Upper lobe of left lung (tissue), 6 donors: ENCODE results near the gene IGSF9B. TPM values are rescaled to one million over a fixed set of nuclear protein-coding genes. Genes with fewer than 3 reads are reported as not detected.

Experiments
- ATAC-seq, 2 donors: fragments of 200-7000 bp; cut with Tn5 transposase; one replicate each; pipeline ENCODE4 v1.9.1; 2022; ENCODE audit warnings: mild to moderate bottlenecking in 2 of 2, moderate library complexity in 2 of 2; ENCODE audit not compliant: low FRiP score in 2 of 2
- DNase-seq, 2 donors: peaks; one replicate each; pipeline ENCODE4 v3.0.0-alpha.2; 2019 to 2020
- H3K27ac ChIP-seq, 4 donors: fragments of 200-600 bp; sonication (generic); one replicate each; pipeline ENCODE4 v1.5.1; 2016 to 2019
- H3K27me3 ChIP-seq, 4 donors: fragments of 200-600 bp; sonication (generic); one replicate each; pipeline ENCODE4 v1.5.1; 2017 to 2019
- H3K36me3 ChIP-seq, 4 donors: fragments of 200-600 bp; sonication (generic); one replicate each; pipeline ENCODE4 v1.5.1; 2016 to 2019
- H3K4me1 ChIP-seq, 4 donors: fragments of 200-600 bp; sonication (generic); one replicate each; pipeline ENCODE4 v1.5.1; 2018 to 2019
- H3K4me3 ChIP-seq, 4 donors: fragments of 200-600 bp; sonication (generic); one replicate each; pipeline ENCODE4 v1.5.1; 2017 to 2019; ENCODE audit warnings: mild to moderate bottlenecking in 2 of 4, moderate library complexity in 1 of 4
- H3K9me3 ChIP-seq, 4 donors: fragments of 200-600 bp; sonication (generic); one replicate each; pipeline ENCODE4 v1.5.1; 2018 to 2019
- CTCF ChIP-seq, 6 experiments: fragments of 450-650 bp in 4 of 6; fragments of 200-600 bp in 2 of 6; sonication (generic) in 2 of 6; IDR thresholded peaks; one replicate each; pipeline ENCODE4 v1.5.1; 2016 to 2019; ENCODE audit warnings: antibody characterized with exemption in 6 of 6
- EP300 ChIP-seq, 4 donors: sonication (generic); formaldehyde crosslinking; IDR thresholded peaks; one replicate each; pipeline ENCODE4 v1.5.1; 2017; ENCODE audit warnings: antibody characterized with exemption in 4 of 4, control low read depth in 2 of 4
- POLR2A ChIP-seq, 4 donors: fragments of 450-650 bp; IDR thresholded peaks; one replicate each; pipeline ENCODE4 v1.5.1; 2016 to 2017; ENCODE audit warnings: antibody characterized with exemption in 4 of 4, mild to moderate bottlenecking in 2 of 4
- POLR2AphosphoS5 ChIP-seq, 2 donors: sonication (generic); formaldehyde crosslinking; IDR thresholded peaks; one replicate each; pipeline ENCODE4 v1.5.1; 2017; ENCODE audit warnings: antibody characterized with exemption in 2 of 2
- WGBS, 2 donors: methylation state at CpG; one replicate each; pipeline ENCODE4 v1.1.5; 2017 to 2018; 5-methylcytosine and 5-hydroxymethylcytosine counted together
- total RNA-seq, 6 donors: library from RNA; depleted of rRNA in 4 of 6; stranded (reverse); fragments of >200 nt in 4 of 6; gene quantifications; one replicate each; pipeline versions ENCODE4 v1.1.0 to v1.2.1, GENCODE V29; 2016 to 2021
- donor health status: DM: no; HTN: no; CAD: no; lungs with moderate emphysema.
- donor health status: DM: no; HTN: yes; CAD: no; lungs with severe emphysema.

The IGSF9B gene
- total RNA-seq, 6 donors from 2014 or later = 1.6 to 13.6 (median 5.3) TPM

GRCh38 chr11:133930767-133931448 is 25.9 kb downstream of the IGSF9B start:
- no peaks in the 10 kb centered on the region for H3K27me3 ChIP-seq
- no peaks in the 10 kb centered on the region for H3K36me3 ChIP-seq
- no peak overlapping the region for H3K4me3 ChIP-seq
- no peaks in the 10 kb centered on the region for H3K9me3 ChIP-seq
- H3K27ac ChIP-seq = no peak overlapping the region
- 69 to 88% methylated on average over 17 to 23 of the region's 36 CpGs for WGBS, 2 donors
- DNase-seq = peak in 1 of 2 donors; percentile 82
- ATAC-seq = peak in 1 of 2 donors; percentile 31
- H3K4me1 ChIP-seq = peaks cover 9 to 14% (median 11%) of the 10 kb centered on the region in 4 donors
- no peak for TF ChIP-seq EP300 (IDR thresholded peaks at IDR 0.05)
- peak in 2 of 6 experiments; percentile 7 to 29 for TF ChIP-seq CTCF (IDR thresholded peaks at IDR 0.05)

GRCh38 chr11:133930053-133930766 is 26.6 kb downstream of the IGSF9B start:
- no peaks in the 10 kb centered on the region for H3K9me3 ChIP-seq
- no peak overlapping the region for H3K4me3 ChIP-seq
- DNase-seq (no peak), ATAC-seq (no peak)
- WGBS, 2 donors = 92 to 97% methylated on average over 25 to 26 of the region's 27 CpGs
- no peak overlapping the region for H3K27ac ChIP-seq
- H3K4me1 ChIP-seq = peaks cover 9 to 14% (median 11%) of the 10 kb centered on the region in 4 donors
- H3K27me3 ChIP-seq = no peaks in the 10 kb centered on the region
- TF ChIP-seq CTCF (IDR thresholded peaks at IDR 0.05) (no peak), POLR2A (IDR thresholded peaks at IDR 0.05) (no peak), EP300 (IDR thresholded peaks at IDR 0.05) (no peak), POLR2AphosphoS5 (IDR thresholded peaks at IDR 0.05) (no peak)
- H3K36me3 ChIP-seq = no peaks in the 10 kb centered on the region

- TF ChIP-seq POLR2A (IDR thresholded peaks at IDR 0.05) = no peak
- no peak for TF ChIP-seq POLR2AphosphoS5 (IDR thresholded peaks at IDR 0.05)
- TF ChIP-seq CTCF (IDR thresholded peaks at IDR 0.05) = no peak
- TF ChIP-seq EP300 (IDR thresholded peaks at IDR 0.05) = no peak
- Histone ChIP-seq H3K4me1 (peaks cover 9 to 14% (median 11%) of the 10 kb centered on the region in 4 donors), H3K4me3 (no peak overlapping the region), H3K36me3 (no peaks in the 10 kb centered on the region), H3K27ac (no peak overlapping the region), H3K9me3 (no peaks in the 10 kb centered on the region), H3K27me3 (no peaks in the 10 kb centered on the region)
- no peak for DNase-seq
- no peak for ATAC-seq
- 81 to 91% methylated on average over 7 to 20 of the region's 20 CpGs for WGBS, 2 donors
Measured at GRCh38 chr11:133929401-133930052, 27.2 kb downstream of the IGSF9B start.

- Histone ChIP-seq H3K27ac (no peak overlapping the region), H3K4me1 (peaks cover 9 to 14% (median 11%) of the 10 kb centered on the region in 4 donors), H3K4me3 (no peak overlapping the region), H3K36me3 (no peaks in the 10 kb centered on the region), H3K9me3 (no peaks in the 10 kb centered on the region), H3K27me3 (no peaks in the 10 kb centered on the region)
- TF ChIP-seq POLR2A (IDR thresholded peaks at IDR 0.05) = no peak
- no peak for TF ChIP-seq CTCF (IDR thresholded peaks at IDR 0.05)
- TF ChIP-seq POLR2AphosphoS5 (IDR thresholded peaks at IDR 0.05) = no peak
- TF ChIP-seq EP300 (IDR thresholded peaks at IDR 0.05) = no peak
- 21 to 36% methylated on average over 5 of the region's 5 CpGs for WGBS, 2 donors
- ATAC-seq = no peak
- DNase-seq = no peak
Measured at GRCh38 chr11:133928628-133929059, 28.1 kb downstream of the IGSF9B start.
